Epithelial cell of proximal tubule (primary cell): ENCODE data around the gene MOB3B. TPM values are rescaled to one million over a fixed set of nuclear protein-coding genes. Genes with fewer than 3 reads are reported as not detected.

Experiments used
- DNase-seq: peaks from one replicate; pipeline ENCODE4 v3.0.0-alpha.2; 2011; ENCODE audit warnings: low read depth
- H3K4me3 ChIP-seq: 2 replicates; pipeline ENCODE4 v1.5.1; 2011; ENCODE audit warnings: low read depth, mild to moderate bottlenecking, low read length
- total RNA-seq: library from RNA; depleted of rRNA; stranded (reverse); fragments of >200 nt; gene quantifications from 2 replicates; pipeline ENCODE4 v1.2.3, GENCODE V29; 2015
- TF ChIP-seq, protein P1 (sequence below): conservative IDR thresholded peaks from 2 replicates; pipeline ENCODE4 v1.5.1; 2012; ENCODE audit warnings: low read depth, mild to moderate bottlenecking, low read length

The MOB3B gene
- total RNA-seq, 1 donor from 2014 or later, result 2.9 TPM

DNA sequence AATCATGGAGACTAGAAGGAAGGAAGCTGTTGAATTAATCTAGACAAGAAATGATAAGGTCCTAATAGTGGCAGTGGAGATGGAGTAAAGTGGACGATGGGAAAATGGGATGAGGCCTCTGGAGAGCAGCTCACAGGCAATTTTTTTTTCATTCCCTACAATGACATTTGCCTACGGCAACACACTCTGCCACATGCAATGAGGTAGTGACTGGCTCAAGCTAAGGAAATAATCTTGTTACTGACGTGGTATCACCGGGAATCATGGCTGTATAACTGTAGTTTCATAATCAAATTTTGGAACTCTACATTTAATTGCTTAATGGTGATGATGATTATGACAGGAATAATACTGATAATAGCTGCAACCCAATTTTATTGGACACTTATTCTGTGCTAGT, 12.1 kb upstream of the MOB3B start:
- TF ChIP-seq, protein P1, sequence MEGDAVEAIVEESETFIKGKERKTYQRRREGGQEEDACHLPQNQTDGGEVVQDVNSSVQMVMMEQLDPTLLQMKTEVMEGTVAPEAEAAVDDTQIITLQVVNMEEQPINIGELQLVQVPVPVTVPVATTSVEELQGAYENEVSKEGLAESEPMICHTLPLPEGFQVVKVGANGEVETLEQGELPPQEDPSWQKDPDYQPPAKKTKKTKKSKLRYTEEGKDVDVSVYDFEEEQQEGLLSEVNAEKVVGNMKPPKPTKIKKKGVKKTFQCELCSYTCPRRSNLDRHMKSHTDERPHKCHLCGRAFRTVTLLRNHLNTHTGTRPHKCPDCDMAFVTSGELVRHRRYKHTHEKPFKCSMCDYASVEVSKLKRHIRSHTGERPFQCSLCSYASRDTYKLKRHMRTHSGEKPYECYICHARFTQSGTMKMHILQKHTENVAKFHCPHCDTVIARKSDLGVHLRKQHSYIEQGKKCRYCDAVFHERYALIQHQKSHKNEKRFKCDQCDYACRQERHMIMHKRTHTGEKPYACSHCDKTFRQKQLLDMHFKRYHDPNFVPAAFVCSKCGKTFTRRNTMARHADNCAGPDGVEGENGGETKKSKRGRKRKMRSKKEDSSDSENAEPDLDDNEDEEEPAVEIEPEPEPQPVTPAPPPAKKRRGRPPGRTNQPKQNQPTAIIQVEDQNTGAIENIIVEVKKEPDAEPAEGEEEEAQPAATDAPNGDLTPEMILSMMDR, result no peak
- no peak for DNase-seq
- no peak overlapping the region for H3K4me3 ChIP-seq

DNA sequence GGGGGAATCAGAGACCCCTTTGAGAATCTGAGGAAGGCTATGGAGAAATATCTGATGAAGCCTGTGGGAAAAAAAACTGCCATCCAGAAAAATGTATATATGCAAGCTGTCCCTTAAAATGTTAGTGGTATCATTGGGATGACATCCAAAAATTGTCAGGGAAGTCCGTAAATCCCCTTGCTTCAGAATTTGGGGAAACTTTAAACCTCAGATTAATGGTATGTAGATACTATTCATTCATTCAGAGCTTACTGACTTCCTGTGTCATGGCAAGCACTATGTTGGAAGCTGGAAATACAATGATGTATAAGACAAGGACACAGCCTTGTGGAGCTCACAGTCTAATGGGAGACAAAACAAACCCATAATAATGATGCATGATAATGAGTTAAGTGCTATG, 10.9 kb upstream of the MOB3B start:
- H3K4me3 ChIP-seq, result no peak overlapping the region
- DNase-seq, result no peak
- TF ChIP-seq, protein P1, result no peak

DNA sequence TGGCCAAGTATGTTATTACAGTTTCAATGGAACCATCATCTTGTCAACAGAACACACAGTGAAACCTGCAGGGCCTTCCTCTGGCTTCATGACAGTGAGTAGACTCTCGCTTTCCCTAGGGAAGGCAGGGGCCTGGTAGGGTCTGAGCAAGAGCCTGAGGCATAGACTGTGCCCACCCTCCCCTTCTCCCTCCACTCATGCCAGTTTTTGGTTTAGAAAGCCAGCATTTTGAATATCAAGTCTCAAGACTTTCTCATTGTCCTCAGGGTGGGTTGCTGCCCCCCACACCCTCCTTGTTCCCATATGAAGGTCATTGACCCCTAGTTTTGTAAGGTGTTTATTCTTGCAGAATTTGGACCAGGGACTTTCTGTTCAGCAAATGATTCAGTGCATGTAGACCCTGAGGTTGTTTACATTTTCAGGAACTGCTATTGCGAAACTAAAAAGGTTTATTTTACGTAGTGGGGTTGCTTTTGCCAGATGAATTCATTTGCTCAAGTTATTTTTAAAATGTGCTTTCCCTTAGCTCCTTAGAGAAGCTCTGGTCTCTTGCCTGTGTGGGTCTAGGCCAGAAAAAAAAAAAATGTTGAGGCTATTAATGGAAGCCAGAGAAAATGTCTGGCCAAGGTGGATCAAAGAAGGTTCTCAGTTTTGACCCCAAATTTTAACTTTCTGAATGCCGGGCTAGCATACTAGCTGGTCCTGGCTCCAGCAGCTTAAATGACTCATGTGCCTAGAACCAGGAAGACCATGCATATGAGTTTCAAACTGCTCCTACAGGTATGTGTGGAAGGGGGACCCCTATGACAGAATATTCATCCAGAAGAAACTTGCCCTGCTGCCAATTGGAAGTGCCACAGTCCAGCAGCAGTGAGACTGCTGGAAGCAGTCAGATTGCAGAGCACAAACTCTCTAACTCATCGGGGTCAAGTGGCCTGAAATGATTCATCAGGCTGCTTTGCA, 10.1 kb upstream of the MOB3B start:
- no peak for DNase-seq
- TF ChIP-seq, protein P1, result no peak
- H3K4me3 ChIP-seq, result no peak overlapping the region

DNA sequence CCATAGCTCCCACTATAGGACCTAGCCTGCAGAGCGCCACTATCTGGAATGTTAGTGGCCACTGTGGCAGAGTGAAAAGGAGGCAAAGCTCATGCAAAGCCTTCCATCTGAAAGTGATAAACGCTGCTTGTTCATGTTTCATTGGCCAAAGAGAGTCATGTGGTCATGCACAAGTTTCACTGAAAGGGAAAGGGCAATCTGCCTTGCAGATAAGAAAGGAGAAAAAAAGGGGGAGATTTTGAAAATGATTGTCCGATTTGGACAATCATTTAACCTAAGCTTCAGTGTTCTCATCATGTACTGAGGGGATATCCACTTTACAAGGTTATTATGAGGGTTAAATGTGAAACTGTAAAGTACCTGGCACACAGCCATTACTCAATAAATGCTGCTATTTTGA, 9.0 kb upstream of the MOB3B start:
- no peak for DNase-seq
- H3K4me3 ChIP-seq, result no peak overlapping the region
- TF ChIP-seq, protein P1, result no peak

DNA sequence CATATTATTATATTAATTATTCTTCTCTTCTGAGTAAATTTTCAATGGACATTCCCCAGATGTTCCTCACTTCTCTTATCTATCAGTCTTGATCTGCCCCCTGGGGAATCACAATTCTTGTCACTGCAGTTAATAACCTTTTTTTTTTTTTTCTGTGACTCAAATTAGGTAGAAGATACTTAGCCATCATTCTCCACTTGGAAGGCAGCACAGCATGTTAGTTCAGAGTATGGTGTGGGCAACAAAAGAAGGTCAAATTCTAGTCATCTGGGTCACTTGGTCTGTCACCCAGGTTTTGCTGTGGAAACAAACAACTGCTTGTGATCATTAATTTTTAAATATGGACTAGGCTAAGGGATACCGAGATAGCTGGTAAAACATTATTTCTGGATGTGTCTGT, 8.1 kb upstream of the MOB3B start:
- H3K4me3 ChIP-seq, result no peak overlapping the region
- DNase-seq, result no peak
- TF ChIP-seq, protein P1, result no peak

DNA sequence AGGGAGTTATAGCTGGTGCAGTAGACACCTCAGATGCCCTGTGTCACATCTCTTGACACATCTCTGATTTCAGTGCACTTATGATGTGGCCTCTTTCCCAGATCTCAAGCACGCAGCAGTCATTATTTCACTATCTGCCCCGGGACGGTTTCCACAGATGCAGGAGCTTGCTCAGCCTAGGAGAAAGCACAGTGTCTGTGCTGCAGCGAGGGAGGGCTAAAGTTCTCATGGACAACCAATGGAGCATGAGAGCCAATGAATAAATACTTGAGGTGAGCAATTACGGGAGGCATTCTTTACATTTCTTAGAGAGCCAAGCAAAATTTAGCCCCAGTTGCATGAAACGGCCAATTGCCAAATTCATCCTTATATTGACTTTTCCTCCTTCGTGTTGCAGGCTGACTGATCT, 7.4 kb upstream of the MOB3B start:
- no peak overlapping the region for H3K4me3 ChIP-seq
- DNase-seq, result no peak
- TF ChIP-seq, protein P1, result no peak

DNA sequence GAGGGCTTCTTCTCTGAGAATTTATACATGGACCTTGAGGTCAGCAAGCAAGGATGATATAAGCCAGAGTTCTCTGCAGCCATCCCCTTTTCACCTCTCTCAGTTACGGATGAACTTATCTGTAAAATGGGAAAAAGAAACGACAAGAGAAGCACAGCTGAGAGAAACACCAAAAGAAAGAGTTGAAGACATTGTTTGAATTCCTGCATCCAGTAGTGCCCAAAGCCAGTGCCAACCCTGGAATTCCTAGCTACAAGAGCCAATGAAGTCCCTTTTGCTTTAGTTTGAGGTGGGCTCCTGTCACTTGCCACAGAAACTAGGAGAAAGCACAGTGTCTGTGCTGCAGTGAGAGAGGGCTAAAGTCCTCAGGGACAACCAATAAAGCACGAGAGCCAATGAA, 6.6 kb upstream of the MOB3B start:
- H3K4me3 ChIP-seq, result no peak overlapping the region
- no peak for DNase-seq
- TF ChIP-seq, protein P1, result no peak
